Measurements from ENCODE around the gene PRMT3. TPM values are rescaled to one million over a fixed set of nuclear protein-coding genes. Genes with fewer than 3 reads are reported as not detected.
A peak's percentile ranks its signal among the peaks of the same experiment; 100 is the strongest.
"Not testable (repeated sequence)": the region's sequence is repeated elsewhere in the genome, so short reads cannot be mapped to it uniquely, and the experiment has no call there.

The PRMT3 gene
- 18.6 TPM for polyA plus RNA-seq (ENCODE audit: insufficient read length)
- long read RNA-seq, donor 1, full-length matches to known transcripts, result 3 of 3 reads
- long read RNA-seq, donor 1, partial matches to known transcripts, result 0 of 3 reads
- long read RNA-seq, donor 1, other reads (novel, unspliced or antisense), result 0 of 3 reads
- long read RNA-seq, donor 2, full-length matches to known transcripts, result 8 of 8 reads
- long read RNA-seq, donor 2, partial matches to known transcripts, result 0 of 8 reads
- long read RNA-seq, donor 2, other reads (novel, unspliced or antisense), result 0 of 8 reads
- long read RNA-seq, donor 3, full-length matches to known transcripts, result 5 of 5 reads
- long read RNA-seq, donor 3, partial matches to known transcripts, result 0 of 5 reads
- long read RNA-seq, donor 3, other reads (novel, unspliced or antisense), result 0 of 5 reads
- long read RNA-seq, donor 4, result 0 reads
- long read RNA-seq, donor 5, full-length matches to known transcripts, result 13 of 13 reads
- long read RNA-seq, donor 5, partial matches to known transcripts, result 0 of 13 reads
- long read RNA-seq, donor 5, other reads (novel, unspliced or antisense), result 0 of 13 reads
- long read RNA-seq, donor 6, full-length matches to known transcripts, result 4 of 4 reads
- long read RNA-seq, donor 6, partial matches to known transcripts, result 0 of 4 reads
- long read RNA-seq, donor 6, other reads (novel, unspliced or antisense), result 0 of 4 reads
- long read RNA-seq, donor 7, full-length matches to known transcripts, result 9 of 9 reads
- long read RNA-seq, donor 7, partial matches to known transcripts, result 0 of 9 reads
- long read RNA-seq, donor 7, other reads (novel, unspliced or antisense), result 0 of 9 reads
- long read RNA-seq, donor 8, partial matches to known transcripts, result 0 of 3 reads
- long read RNA-seq, donor 8, other reads (novel, unspliced or antisense), result 0 of 3 reads

DNA sequence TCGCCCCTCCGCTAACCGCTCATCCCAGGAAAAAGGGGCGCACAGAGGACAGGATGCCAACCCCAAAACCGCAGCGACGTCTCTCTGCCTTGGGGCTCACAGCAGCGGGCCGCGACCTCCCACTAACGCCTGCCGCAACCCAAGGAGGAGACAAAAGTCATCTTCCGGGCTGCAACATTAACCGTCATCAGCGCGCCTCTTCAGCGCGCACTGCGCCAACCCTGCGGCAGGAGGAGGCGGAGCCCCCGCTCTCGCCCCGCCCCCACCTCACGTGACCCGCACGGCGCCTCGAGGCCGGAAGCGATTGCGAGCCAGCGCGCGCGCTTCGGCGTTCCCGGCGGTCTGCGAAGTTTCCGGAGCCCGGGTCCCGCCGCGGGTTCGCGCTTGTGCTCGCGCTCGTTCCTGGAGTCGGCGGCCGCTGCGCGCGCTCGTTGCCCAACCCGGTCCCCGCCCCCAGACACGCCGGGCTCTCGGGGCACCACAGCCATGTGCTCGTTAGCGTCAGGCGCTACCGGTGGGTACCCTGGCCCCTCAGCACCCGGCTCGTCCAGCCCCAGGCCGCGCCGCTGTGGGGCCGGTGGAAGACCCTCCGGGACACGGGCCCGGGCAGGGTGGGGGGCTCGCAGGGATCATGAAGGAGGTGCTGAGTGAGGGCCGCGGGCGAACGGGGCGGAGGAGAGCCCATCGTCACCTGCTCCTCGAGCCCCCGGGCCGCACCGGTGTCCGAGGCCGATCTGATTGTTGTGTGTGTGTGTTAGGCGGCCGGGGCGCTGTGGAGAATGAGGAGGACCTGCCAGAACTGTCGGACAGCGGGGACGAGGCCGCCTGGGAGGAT lies at the start of gene PRMT3:
TSS of gene PRMT3 (plus strand) at position 456 of the 835 bp plus-strand sequence. CDS start at position 487, 31 bp downstream.
- DNase-seq, result peak; percentile 93

- no peak for DNase-seq
Measured at GRCh38 chr11:20342347-20343141, 45.0 kb upstream of the PRMT3 start.

DNA sequence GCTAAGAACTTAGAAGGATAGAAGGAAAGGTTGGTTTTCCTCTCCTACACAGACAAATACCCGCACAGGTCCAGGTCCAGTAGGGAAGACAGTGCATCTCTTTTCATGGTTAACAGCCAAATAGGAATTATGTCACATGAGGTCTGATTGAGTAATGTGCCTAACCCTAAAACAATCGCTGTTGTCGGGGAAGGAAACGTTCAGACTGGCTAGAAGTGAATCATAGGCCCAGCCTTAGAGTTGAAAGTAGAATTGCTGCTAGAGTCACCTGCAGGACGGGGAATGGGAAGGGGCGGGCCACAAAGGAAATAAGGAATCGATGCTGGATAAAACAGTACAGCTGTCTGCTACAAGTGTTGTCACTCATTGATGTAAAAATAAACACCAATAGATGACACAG lies 36.4 kb upstream of the PRMT3 start:
- no peak for DNase-seq

DNA sequence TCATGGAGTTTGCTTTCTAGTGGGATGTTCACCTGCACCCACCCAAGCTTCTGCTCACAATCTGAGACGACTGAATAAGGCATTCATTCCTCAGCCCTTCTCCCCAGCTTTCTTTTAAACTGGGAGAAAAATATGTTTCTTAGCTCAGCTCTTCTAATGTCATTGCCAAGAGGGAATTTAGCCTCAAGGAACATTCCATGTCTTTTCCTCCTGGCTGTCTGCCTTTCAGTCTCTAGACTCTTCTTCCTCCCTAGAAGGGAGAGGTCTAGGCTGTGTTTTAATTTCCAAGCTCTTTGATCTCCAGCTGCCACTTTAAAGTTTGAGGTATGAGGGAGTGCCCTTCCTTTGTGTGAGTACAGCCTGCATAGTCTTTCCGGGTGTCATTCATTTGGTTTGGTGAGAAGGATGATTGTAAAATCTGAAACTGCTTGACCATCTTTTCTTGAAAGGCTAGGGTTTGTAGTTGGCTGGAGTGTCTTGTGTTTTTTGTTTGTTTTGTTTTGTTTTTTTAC lies 35.7 kb upstream of the PRMT3 start:
- DNase-seq, result no peak

DNA sequence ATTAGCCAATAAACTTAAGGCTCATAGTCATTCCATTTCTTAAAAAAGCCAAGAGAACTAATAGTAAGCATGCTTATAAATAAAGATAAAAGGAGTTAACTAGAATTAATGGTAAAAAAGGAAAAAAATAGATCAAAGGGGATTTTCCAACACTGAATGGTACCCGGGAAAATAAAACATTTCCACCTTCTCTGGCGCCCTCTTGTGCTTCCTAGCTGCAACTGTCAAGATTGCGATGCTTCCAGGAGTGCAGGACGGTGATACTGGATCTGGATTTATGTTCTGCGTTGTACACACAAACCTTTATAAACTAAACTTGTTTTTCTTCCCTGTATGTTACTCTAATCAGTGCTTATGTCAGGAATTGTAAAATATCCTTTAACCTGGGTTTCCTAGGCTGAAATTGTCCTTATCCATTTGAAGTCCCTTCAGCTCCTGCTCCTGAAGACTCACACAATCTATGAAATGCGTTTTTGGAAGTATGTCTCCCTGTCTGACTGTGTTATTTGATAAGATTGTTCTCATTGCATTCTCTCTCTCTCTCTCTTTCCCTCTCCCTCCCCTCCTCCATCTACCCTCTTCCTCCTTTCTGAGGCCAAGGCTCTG lies 33.6 kb upstream of the PRMT3 start:
- DNase-seq, result peak; percentile 42

GRCh38 chr11:20355221-20356219 lies 32.0 kb upstream of the PRMT3 start:
- DNase-seq, result peak; percentile 13

DNA sequence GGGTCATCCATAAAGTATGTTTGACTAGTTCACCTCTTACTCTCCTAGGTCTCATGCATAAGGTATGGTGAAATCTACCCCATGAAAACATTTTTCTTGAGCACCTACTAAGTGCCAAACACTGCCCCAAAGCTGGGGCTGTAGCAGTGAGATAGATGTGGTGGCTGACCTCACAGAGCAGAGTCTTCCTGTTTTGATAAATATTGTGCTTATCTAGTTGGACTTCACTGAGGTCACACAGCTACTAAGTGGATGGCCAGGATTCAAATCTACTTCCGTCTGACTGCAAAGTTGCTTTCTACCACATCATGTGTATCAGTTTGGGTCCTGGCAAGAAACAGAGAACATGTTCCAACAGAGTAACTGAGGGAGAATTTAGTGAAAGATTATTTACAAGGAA lies 30.4 kb upstream of the PRMT3 start:
- DNase-seq, result no peak

DNA sequence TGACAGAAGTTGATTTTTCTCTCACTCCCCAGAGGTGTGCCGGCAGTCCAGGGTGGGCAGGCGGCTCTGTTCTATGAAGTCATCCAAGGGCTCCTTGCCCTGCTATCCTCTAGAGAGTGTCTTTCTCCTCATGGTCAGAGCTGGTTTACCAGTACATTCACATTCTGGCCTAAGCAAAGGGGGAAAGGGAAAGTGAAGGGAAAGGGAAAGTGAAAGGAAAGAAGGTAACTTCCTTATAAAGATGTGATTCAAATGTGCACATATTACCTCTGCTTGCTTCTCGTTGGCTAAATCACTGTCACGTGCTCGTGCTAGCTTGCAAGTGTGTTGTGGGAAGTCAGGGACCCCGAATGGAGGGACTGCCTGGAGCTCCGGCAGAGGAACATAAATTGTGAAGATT lies 26.9 kb upstream of the PRMT3 start:
- no peak for DNase-seq

- no peak for DNase-seq
Measured at GRCh38 chr11:20362481-20362880, 25.0 kb upstream of the PRMT3 start.

DNA sequence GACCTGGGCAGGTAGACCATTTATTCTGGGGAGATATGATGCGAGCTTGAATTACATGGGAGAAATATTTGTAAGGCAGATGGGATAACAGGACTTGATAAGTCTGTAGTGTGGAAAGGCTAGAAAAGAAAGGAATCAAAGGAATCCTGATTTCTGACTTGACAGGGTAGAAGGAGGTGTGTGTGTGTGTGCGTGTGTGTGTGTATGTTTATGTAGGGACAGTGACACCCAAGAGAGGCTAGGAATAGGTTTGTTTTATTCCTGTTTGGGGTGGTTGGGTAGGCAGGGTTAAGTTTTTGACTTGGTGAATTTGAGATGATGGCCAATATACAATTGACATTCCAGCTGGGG lies 24.4 kb upstream of the PRMT3 start:
- DNase-seq, result no peak

- DNase-seq, result no peak
Measured at GRCh38 chr11:20363500-20364340, 23.8 kb upstream of the PRMT3 start, which contains the start of gene HTATIP2. TSS of gene HTATIP2 (plus strand) at chr11:20363714. CDS start at chr11:20364238, 524 bp downstream.

DNA sequence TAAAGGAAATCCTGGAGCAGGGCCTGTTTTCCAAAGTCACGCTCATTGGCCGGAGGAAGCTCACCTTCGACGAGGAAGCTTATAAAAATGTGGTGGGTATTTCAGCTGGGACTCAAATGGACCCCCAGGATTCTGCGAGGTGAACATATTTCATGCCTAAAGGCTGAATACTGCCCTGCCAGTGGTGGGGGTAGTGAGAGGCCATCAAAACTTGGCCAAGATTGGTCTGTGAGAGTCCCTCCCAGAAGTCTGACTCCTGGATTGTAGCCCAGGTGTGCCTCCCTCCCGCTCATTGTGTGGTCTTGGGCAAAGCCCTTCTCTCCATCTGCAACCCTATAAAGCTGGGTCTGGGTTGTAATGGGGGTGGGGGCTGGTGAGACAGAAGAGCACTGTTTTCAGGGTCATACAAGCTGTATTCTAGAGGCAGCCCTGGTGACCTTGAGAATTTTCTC lies 23.1 kb upstream of the PRMT3 start:
- DNase-seq, result no peak

DNA sequence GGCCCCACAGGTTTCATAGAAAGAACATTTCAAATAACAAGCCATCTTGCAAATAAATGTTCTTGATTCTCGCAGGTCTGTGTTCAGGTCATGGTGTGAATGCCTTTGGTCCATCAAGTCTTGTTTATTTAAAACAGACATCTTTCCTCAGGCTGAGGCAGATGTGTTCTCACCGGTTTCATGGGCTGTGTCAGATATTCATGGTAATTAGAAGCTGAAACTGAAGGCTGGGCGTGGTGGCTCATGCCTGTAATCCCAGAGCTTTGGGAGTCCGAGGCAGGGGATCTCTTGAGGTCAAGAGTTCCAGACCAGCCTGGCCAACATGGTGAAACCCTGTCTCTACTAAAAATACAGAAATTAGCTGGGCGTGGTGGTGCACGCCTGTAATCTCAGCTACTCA lies 22.1 kb upstream of the PRMT3 start:
- DNase-seq, result not testable (repeated sequence)

- DNase-seq, result no peak
Measured at GRCh38 chr11:20367313-20367948, 20.1 kb upstream of the PRMT3 start.

DNA sequence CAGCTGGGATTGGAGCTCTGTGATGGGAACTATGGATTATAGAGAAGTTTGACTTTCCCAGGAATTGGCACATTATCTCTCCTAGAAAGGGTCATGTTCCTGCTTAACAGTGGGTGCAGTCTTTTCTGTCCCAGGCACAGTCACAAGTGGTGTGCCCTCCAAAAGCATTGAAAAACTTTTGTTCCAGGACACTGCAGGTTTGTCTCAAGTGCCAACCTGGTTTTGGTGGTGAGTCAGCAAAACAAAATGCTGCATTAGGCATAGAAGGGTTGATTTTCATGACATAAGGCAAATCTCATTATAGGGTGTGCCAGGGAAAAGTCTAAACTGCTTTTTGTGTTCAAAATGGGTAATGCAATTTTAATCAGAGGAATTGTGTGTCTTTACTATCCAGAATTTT lies 19.1 kb upstream of the PRMT3 start:
- no peak for DNase-seq

DNA sequence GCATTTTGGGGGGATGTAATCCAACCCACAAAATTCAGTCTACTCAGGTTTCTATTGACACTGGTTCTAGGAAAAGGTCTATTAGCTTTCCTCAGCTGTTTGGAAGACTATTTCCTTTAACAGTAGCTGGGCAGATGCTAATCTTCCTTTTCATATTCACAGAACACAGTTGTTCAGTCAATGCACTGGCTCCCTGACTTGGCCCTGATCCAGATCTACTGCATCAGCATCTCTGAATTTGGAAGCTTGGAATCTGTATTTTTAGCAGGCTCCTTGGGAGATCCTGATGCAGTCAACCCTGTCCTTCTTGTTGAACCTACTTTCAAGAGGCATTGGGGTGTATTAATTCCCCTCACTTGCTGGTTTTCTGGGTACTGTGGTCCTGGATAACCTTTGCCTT lies 17.7 kb upstream of the PRMT3 start:
- no peak for DNase-seq

DNA sequence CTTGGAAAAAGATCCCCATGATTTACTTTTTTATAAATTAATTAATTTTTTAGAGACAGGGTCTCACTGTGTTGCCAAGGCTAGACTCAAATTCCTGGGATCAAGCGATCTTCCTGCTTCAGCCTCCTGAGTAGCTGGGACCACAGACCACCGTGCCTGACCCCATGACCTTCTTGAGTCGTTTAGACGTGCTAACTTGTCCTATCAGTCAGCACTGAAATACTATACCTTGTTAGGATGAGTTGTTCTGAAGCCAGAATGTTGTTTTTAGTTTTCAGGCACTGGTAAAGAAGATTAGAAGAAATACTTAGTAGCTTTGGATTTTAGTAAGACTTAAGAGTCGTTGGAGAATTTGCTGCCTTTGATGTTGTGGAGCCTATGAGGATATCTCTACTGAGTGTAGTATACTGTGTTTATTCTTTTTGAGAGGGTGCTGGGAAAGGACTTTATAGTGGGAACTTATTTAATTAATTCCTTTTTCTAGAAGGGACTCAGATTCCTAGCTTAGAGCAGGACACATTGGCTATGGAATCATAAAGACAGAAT lies 15.4 kb upstream of the PRMT3 start:
- DNase-seq, result no peak
